Measurements from ENCODE around the gene RNASEH2C. TPM values are rescaled to one million over a fixed set of nuclear protein-coding genes. Genes with fewer than 3 reads are reported as not detected.
"Not testable (repeated sequence)": the region's sequence is repeated elsewhere in the genome, so short reads cannot be mapped to it uniquely, and the experiment has no call there.

Gene RNASEH2C
- 39.0 TPM for polyA plus RNA-seq (ENCODE audit: insufficient read length)
- long read RNA-seq, donor 1, transcript RNASEH2C-209 (2 exons, 2,643 nt), result minor isoform, 7 of 88 reads
- long read RNA-seq, donor 1, transcript RNASEH2C-201 (4 exons, 2,794 nt), result major isoform, 61 of 88 reads
- long read RNA-seq, donor 1, transcript RNASEH2C-203 (3 exons, 2,798 nt), result minor isoform, 9 of 88 reads
- long read RNA-seq, donor 1, partial matches to known transcripts, result 0 of 88 reads
- long read RNA-seq, donor 1, other reads (novel, unspliced or antisense), result 10 of 88 reads
- long read RNA-seq, donor 2, transcript RNASEH2C-201 (4 exons, 2,794 nt), result major isoform, 40 of 79 reads
- long read RNA-seq, donor 2, transcript RNASEH2C-203 (3 exons, 2,798 nt), result minor isoform, 5 of 79 reads
- long read RNA-seq, donor 2, partial matches to known transcripts, result 30 of 79 reads
- long read RNA-seq, donor 2, other reads (novel, unspliced or antisense), result 0 of 79 reads
- long read RNA-seq, donor 3, transcript RNASEH2C-201 (4 exons, 2,794 nt), result major isoform, 42 of 116 reads
- long read RNA-seq, donor 3, transcript RNASEH2C-203 (3 exons, 2,798 nt), result minor isoform, 8 of 116 reads
- long read RNA-seq, donor 3, partial matches to known transcripts, result 58 of 116 reads
- long read RNA-seq, donor 3, other reads (novel, unspliced or antisense), result 5 of 116 reads
- long read RNA-seq, donor 4, transcript RNASEH2C-201 (4 exons, 2,794 nt), result major isoform, 7 of 12 reads
- long read RNA-seq, donor 4, partial matches to known transcripts, result 0 of 12 reads
- long read RNA-seq, donor 4, other reads (novel, unspliced or antisense), result 0 of 12 reads
- long read RNA-seq, donor 5, transcript RNASEH2C-203 (3 exons, 2,798 nt), result minor isoform, 14 of 112 reads
- long read RNA-seq, donor 5, transcript RNASEH2C-201 (4 exons, 2,794 nt), result major isoform, 90 of 112 reads
- long read RNA-seq, donor 5, transcript RNASEH2C-209 (2 exons, 2,643 nt), result minor isoform, 6 of 112 reads
- long read RNA-seq, donor 5, partial matches to known transcripts, result 0 of 112 reads
- long read RNA-seq, donor 5, other reads (novel, unspliced or antisense), result 0 of 112 reads
- long read RNA-seq, donor 6, transcript RNASEH2C-203 (3 exons, 2,798 nt), result minor isoform, 7 of 88 reads
- long read RNA-seq, donor 6, transcript RNASEH2C-201 (4 exons, 2,794 nt), result major isoform, 58 of 88 reads
- long read RNA-seq, donor 6, partial matches to known transcripts, result 19 of 88 reads
- long read RNA-seq, donor 6, other reads (novel, unspliced or antisense), result 0 of 88 reads
- long read RNA-seq, donor 7, transcript RNASEH2C-203 (3 exons, 2,798 nt), result minor isoform, 6 of 194 reads
- long read RNA-seq, donor 7, transcript RNASEH2C-201 (4 exons, 2,794 nt), result major isoform, 73 of 194 reads
- long read RNA-seq, donor 7, partial matches to known transcripts, result 95 of 194 reads
- long read RNA-seq, donor 7, other reads (novel, unspliced or antisense), result 14 of 194 reads
- long read RNA-seq, donor 8, transcript RNASEH2C-201 (4 exons, 2,794 nt), result major isoform, 22 of 25 reads
- long read RNA-seq, donor 8, partial matches to known transcripts, result 0 of 25 reads
- long read RNA-seq, donor 8, other reads (novel, unspliced or antisense), result 0 of 25 reads

DNA sequence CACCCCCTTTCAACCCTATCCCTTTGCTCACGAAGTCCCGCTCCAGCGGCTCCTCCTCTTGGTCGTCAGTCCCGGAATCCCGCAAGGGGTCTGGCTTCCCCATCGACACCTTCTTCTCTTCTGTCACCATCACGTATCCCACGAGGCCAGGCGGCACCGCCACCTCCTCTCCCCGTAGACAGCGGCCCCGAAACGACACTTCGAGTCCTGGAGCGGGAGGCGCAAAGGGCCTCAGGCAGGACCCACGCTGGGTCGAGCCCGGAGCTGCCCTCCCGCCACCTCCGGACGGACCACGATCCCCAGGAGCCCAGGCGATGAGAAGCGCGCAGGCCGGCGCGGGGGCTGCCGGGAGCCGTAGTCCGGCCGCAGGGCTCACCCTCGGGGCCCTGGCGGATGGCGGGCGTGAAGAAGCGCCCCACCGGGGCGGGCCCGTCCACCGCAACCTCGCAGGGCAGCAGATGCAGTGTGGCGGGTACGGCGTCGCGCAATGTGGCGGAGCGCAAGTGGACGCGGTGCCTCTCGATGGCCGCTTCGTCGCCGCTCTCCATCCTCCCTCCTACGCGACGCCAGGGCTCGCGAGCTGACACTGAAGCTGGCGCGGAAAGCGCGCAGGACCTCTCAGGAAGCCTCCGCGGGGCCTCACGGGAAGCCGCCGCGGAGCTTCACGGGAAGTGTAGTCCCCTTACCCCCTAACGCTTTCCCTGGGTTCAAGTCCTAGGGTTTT is at the start of gene RNASEH2C:
RNASEH2C (minus strand) TSS at position 588 of the 724 bp plus-strand sequence; CDS start at position 548, 40 bp downstream.
- peak; percentile 85 for DNase-seq

DNA sequence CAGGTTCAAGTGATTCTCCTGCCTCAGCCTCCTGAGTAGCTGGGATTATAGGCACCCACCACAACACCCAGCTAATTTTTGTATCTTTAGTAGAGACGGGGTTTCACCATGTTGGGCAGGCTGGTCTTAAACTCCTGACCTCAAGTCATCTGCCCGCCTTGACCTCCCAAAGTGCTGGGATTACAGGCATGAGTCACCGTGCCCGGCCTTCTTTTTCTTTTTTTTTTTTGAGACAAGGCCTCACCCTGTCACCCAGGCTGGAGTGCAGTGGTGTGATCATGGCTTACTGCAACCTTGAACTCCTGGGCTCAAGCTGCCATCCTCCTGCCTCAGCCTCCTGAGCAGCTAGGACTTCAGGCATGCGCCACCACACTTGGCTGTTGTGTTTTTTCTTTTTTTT is 47.2 kb upstream of the RNASEH2C start:
- DNase-seq, result not testable (repeated sequence)

- no peak for DNase-seq
Measured at GRCh38 chr11:65767406-65767805, 46.8 kb upstream of the RNASEH2C start.

DNA sequence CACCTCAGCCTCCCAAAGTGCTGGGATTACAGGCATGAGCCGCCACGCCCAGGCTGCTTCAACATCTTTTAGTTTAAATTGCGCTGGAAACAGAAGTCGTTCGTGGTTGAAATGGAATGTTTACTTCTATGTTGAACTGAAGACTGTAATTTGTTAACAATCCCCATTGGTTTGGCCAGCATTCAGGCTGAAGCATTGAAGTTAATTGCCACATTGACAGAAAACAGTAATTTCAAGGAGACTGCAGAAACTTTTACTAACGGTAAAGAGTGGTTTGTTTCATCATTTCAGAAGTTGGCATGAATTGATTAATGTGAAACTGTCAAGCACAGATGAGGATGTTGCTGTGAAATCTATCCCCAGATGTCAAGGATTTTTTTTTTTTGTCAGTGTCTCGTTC is 45.9 kb upstream of the RNASEH2C start:
- DNase-seq, result no peak

- DNase-seq, result no peak
Measured at GRCh38 chr11:65764434-65764833, 43.8 kb upstream of the RNASEH2C start.

GRCh38 chr11:65762816-65763215 is 42.2 kb upstream of the RNASEH2C start:
- not testable (repeated sequence) for DNase-seq

DNA sequence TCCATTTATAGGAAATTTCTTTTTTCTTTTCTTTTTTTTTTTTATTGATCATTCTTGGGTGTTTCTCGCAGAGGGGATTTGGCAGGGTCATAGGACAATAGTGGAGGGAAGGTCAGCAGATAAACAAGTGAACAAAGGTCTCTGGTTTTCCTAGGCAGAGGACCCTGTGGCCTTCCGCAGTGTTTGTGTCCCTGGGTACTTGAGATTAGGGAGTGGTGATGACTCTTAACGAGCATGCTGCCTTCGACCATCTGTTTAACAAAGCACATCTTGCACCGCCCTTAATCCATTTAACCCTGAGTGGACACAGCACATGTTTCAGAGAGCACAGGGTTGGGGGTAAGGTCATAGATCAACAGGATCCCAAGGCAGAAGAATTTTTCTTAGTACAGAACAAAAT is 41.6 kb upstream of the RNASEH2C start:
- DNase-seq, result not testable (repeated sequence)

GRCh38 chr11:65745049-65745448 is 24.5 kb upstream of the RNASEH2C start:
- no peak for DNase-seq

DNA sequence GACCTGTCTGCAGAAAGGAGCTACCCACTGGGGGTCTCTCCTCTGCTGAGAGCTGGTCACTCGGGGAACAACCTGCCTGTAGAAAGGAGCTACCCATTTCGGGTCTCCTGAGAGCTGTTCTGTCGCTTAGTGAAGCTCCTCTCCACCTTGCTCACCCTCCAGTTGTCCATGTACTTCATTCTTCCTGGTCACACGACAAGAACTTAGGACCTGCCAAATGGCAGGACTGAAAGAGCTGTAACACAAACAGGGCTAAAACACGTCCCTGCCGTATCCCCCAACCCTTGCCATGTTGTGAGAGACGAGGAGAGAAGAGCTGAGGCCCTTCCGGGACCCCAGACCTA is 24.1 kb upstream of the RNASEH2C start:
- no peak for DNase-seq

DNA sequence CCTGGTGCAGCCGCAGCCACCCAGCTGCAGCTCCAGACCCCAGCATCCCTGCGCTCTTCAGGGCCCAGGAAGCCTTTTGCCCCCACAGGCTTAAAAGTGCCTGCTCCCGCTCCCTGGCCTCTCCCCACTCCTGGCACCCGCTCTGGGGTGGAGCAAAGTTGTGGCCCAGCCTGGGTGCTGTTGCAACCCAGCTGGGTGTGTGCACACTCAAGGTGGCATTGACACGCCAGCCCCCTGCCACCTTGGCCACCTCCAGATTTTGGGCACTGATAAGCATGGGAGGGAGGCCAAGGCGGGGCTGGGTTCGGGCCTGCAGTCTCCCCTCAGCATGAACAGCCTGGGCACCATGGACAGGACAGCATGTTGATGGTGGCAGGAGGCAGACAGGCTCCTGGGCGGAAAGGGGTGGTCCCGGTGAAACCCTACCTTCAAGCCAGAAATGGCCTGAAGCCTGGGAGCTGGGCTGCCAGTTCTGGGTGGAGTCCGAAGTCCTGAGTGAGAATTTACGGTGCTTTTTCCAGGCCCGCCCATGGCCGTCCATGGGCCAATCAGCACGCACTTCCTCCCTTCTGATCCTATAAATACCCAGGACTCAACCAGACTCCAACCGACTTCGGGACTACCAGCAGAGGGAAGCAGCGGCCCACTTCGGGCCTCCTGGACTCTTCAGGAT is 23.6 kb upstream of the RNASEH2C start:
- no peak for DNase-seq

- no peak for DNase-seq
Measured at GRCh38 chr11:65743681-65744025, 23.1 kb upstream of the RNASEH2C start.

GRCh38 chr11:65742353-65742752 is 21.8 kb upstream of the RNASEH2C start:
- no peak for DNase-seq

DNA sequence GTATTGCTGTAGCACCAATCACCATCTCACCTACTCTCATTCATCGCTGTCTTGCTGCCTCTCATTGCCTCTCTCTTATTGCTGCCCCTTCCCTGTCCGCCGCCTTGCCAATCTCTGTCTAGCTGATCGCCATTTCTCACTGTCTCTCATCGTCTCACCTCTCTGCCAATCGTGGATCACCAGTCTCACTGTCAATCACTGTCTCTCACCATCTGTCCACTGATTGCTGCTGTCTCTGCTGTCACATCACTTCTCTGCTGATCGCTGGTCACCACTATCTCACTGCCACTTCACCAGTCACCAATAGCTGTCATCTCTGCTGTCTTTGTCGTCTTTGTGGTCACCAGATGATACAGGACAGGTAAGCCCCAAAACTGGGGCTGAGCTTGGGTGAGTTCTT is 20.6 kb upstream of the RNASEH2C start:
- DNase-seq, result no peak

DNA sequence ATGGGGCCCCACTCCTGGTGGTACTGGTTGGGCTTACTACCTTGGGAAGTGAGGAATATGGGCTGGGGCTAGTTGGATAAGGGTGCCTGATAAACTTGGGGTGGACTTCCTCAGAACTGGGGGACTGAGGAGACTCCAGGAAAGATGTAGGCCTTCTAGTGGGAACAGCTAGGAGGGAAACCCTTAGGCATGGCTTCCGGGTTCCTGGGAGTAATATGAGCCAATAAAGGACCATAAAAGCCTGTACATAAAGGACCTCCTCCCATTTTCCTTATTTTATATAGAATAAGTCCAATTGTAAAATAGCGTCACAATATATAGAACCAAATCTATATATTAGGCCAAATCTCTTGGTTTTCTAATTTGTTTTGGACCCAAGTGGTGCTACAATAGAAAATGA is 18.4 kb upstream of the RNASEH2C start:
- DNase-seq, result no peak

- DNase-seq, result no peak
Measured at GRCh38 chr11:65736810-65737209, 16.2 kb upstream of the RNASEH2C start.

DNA sequence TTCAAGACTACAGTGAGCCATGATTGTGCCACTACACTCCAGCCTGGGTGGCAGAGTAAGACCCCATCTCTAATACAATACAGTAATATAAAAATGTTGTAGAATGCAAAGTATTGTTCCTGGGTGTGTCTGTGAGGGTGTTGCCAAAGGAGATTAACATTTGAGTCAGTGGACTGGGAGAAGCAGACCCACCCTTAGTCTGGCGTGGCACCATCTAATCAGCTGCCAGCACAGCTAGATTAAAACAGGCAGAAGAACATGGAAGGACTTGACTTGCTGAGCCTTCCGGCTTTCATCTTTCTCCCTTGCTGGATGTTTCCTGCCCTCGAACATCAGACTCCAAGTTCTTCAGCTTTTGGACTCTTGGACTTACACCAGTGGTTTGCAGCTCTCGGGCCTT is 14.5 kb upstream of the RNASEH2C start:
- DNase-seq, result not testable (repeated sequence)

GRCh38 chr11:65730461-65730860 is 9.9 kb upstream of the RNASEH2C start:
- DNase-seq, result no peak

- DNase-seq, result no peak
Measured at GRCh38 chr11:65727865-65728264, 7.3 kb upstream of the RNASEH2C start.

DNA sequence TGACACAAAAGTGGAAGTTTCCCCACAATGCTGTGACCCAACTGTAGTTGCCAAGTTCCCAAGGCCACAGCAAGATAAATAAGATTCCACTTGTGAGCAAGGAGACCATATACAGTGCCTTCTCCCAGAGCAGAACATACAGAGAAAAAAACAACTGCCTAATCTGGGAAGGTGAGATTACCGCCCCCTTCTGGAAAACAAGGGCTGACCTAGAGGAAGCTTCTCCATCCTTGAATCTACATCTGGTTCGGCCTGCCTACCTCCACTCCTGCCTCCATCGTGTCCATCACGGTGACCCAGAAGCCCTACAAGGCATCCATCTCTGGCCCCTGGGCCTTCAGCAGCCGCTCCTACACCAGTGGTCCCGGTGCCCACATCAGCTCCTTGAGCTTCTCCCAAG is 6.1 kb upstream of the RNASEH2C start:
- DNase-seq, result no peak

- no peak for DNase-seq
Measured at GRCh38 chr11:65722261-65722660, 1.7 kb upstream of the RNASEH2C start.

DNA sequence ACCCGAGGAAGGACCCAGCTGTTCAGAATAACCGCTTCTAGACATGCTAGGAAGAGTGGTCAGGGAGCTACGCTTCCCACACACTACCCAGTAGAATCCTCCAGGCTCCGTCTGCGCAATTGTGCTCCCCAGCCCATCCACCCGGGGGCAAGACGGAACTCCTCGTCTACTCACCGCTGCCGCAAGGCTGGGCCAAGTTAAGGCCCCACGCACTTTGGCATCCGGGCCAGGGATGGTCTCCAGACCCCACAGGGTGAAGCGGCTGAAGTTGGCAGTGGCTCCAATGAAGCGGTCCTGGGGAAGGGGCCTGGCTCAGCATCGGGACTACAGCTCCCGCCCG is 757 bp downstream of the RNASEH2C start:
- no peak for DNase-seq

All from left kidney (tissue), 8 donors.